GM23338 (cell line): Measurements from ENCODE around the gene IKZF1. TPM values are rescaled to one million over a fixed set of nuclear protein-coding genes. Genes with fewer than 3 reads are reported as not detected.

Experiments
- ATAC-seq: fragments of 200-7000 bp; cut with Tn5 transposase; 3 replicates; pipeline ENCODE4 v1.9.1; 2020
- DNase-seq: peaks from one replicate; pipeline ENCODE4 v3.0.0-alpha.2; 2015; ENCODE audit warnings: low spot score
- H2AFZ ChIP-seq: fragments of 200-600 bp; sonication (generic); 2 replicates; pipeline ENCODE4 v1.8.0; 2016; ENCODE audit warnings: antibody characterized with exemption, mild to moderate bottlenecking, moderate library complexity
- H3F3A ChIP-seq: fragments of 200-600 bp; sonication (generic); replicated peaks from 2 replicates; pipeline ENCODE4 v1.8.0; 2017; ENCODE audit warnings: antibody characterized with exemption, mixed run types, low read depth
- H3K27ac ChIP-seq: fragments of 200-600 bp; sonication (generic); 2 replicates; pipeline ENCODE4 v1.6.1; 2016; ENCODE audit warnings: low read depth
- H3K27me3 ChIP-seq: fragments of 200-600 bp; sonication (generic); 2 replicates; pipeline ENCODE4 v1.8.0; 2016; ENCODE audit warnings: mild to moderate bottlenecking, mixed run types, moderate library complexity; ENCODE audit not compliant: insufficient read depth
- H3K36me3 ChIP-seq: fragments of 200-600 bp; sonication (generic); 2 replicates; pipeline ENCODE4 v1.8.0; 2016; ENCODE audit warnings: mild to moderate bottlenecking; ENCODE audit not compliant: insufficient read depth
- H3K4me1 ChIP-seq: fragments of 200-600 bp; sonication (generic); 2 replicates; pipeline ENCODE4 v1.8.0; 2016; ENCODE audit warnings: mild to moderate bottlenecking, moderate library complexity; ENCODE audit not compliant: insufficient read depth
- H3K4me2 ChIP-seq: fragments of 200-600 bp; sonication (generic); 2 replicates; pipeline ENCODE4 v1.7.1; 2017; ENCODE audit warnings: mixed run types
- H3K4me3 ChIP-seq: fragments of 200-600 bp; sonication (generic); 2 replicates; pipeline ENCODE4 v1.6.1; 2016; ENCODE audit warnings: mixed run types
- H3K79me2 ChIP-seq: fragments of 200-600 bp; sonication (generic); replicated peaks from 2 replicates; pipeline ENCODE4 v1.8.0; 2017; ENCODE audit warnings: mild to moderate bottlenecking; ENCODE audit not compliant: insufficient read depth
- H3K9me2 ChIP-seq: fragments of 200-600 bp; sonication (generic); 2 replicates; pipeline ENCODE4 v1.8.0; 2017; ENCODE audit not compliant: insufficient read depth
- H4K20me1 ChIP-seq: fragments of 200-600 bp; sonication (generic); replicated peaks from 2 replicates; pipeline ENCODE4 v1.8.0; 2017; ENCODE audit warnings: mild to moderate bottlenecking; ENCODE audit not compliant: insufficient read depth
- H3K27ac Mint-ChIP-seq: 2 replicates; pipeline ENCODE4 v1.8.0; 2020; ENCODE audit warnings: inconsistent platforms, mild to moderate bottlenecking, moderate library complexity, mixed read lengths
- H3K27me3 Mint-ChIP-seq: 3 replicates; pipeline ENCODE4 v1.8.0; 2022; ENCODE audit warnings: low read depth, mild to moderate bottlenecking, moderate library complexity, mixed read lengths, inconsistent platforms; ENCODE audit not compliant: insufficient read depth, poor library complexity
- H3K36me3 Mint-ChIP-seq: 3 replicates; pipeline ENCODE4 v1.8.0; 2021; ENCODE audit warnings: low read depth, mild to moderate bottlenecking, inconsistent platforms, moderate library complexity, mixed read lengths
- H3K4me1 Mint-ChIP-seq: 3 replicates; pipeline ENCODE4 v1.8.0; 2020; ENCODE audit warnings: mild to moderate bottlenecking, inconsistent platforms, mixed read lengths
- H3K4me3 Mint-ChIP-seq: 3 replicates; pipeline ENCODE4 v1.8.0; 2021; ENCODE audit warnings: moderate library complexity, mild to moderate bottlenecking, inconsistent platforms, mixed read lengths
- H3K9me3 Mint-ChIP-seq: 3 replicates; pipeline ENCODE4 v1.8.0; 2020; ENCODE audit warnings: moderate library complexity, mild to moderate bottlenecking, inconsistent platforms, mixed read lengths
- CREB1 ChIP-seq: fragments of 250-450 bp; sonication (Bioruptor Pico); IDR thresholded peaks from 2 replicates; pipeline ENCODE4 v1.5.0; 2020; ENCODE audit warnings: low read depth, mild to moderate bottlenecking, moderate library complexity
- EZH2 ChIP-seq: fragments of 200-600 bp; sonication (generic); IDR thresholded peaks from one replicate; pipeline ENCODE4 v1.8.0; 2017; ENCODE audit warnings: antibody characterized with exemption, mild to moderate bottlenecking, low read depth; ENCODE audit not compliant: unreplicated experiment
- EZH2phosphoT487 ChIP-seq: fragments of 200-600 bp; sonication (generic); IDR thresholded peaks from one replicate; pipeline ENCODE4 v1.8.1; 2018; ENCODE audit warnings: antibody characterized with exemption; ENCODE audit not compliant: unreplicated experiment
- JUNB ChIP-seq: IDR thresholded peaks from one replicate; pipeline ENCODE4 v1.6.1; 2016; ENCODE audit warnings: antibody characterized with exemption; ENCODE audit not compliant: unreplicated experiment
- NANOG ChIP-seq: IDR thresholded peaks from 2 replicates; pipeline ENCODE4 v1.6.1; 2016; ENCODE audit warnings: antibody characterized with exemption, borderline replicate concordance
- POLR2AphosphoS5 ChIP-seq: IDR thresholded peaks from 2 replicates; pipeline ENCODE4 v1.6.1; 2016; ENCODE audit warnings: antibody characterized with exemption, low read depth
- STAT1 ChIP-seq: IDR thresholded peaks from one replicate; pipeline ENCODE4 v1.6.1; 2016; ENCODE audit warnings: antibody characterized with exemption; ENCODE audit not compliant: unreplicated experiment
- polyA plus RNA-seq: library from polyadenylated mRNA; unstranded; fragments of >200 nt; fragmentation: Nextera tagmentation; extraction: Ambion mirVana; gene quantifications from 2 replicates; pipeline ENCODE4 v1.2.1, GENCODE V29; 2016
- total RNA-seq: library from RNA; depleted of rRNA; stranded (reverse); fragments of >200 nt; shearing (Covaris generic); gene quantifications from 2 replicates; pipeline ENCODE4 v1.2.3, GENCODE V29; 2014
- TF ChIP-seq, protein P1 (sequence below), 2 experiments: fragments of 200-600 bp in 1 of 2; sonication (generic) in 1 of 2; conservative IDR thresholded peaks; 2 replicates each; pipeline versions ENCODE4 v1.5.1 to v1.6.1; 2016 to 2017; ENCODE audit warnings: antibody characterized with exemption in 2 of 2, low read depth in 2 of 2, mild to moderate bottlenecking in 2 of 2, moderate library complexity in 1 of 2
- TF ChIP-seq, protein P2 (sequence below): IDR thresholded peaks from one replicate; pipeline ENCODE4 v1.6.1; 2018; ENCODE audit warnings: antibody characterized with exemption; ENCODE audit not compliant: unreplicated experiment
- TF ChIP-seq, protein P3 (sequence below): fragments of 250-450 bp; sonication (Bioruptor Pico); IDR thresholded peaks from 2 replicates; pipeline ENCODE4 v1.5.0; 2020; ENCODE audit warnings: mild to moderate bottlenecking, moderate library complexity

Gene IKZF1
- total and polyA plus RNA-seq, 2 experiments from 2014 or later: 0.57 to 1.8 TPM

DNA sequence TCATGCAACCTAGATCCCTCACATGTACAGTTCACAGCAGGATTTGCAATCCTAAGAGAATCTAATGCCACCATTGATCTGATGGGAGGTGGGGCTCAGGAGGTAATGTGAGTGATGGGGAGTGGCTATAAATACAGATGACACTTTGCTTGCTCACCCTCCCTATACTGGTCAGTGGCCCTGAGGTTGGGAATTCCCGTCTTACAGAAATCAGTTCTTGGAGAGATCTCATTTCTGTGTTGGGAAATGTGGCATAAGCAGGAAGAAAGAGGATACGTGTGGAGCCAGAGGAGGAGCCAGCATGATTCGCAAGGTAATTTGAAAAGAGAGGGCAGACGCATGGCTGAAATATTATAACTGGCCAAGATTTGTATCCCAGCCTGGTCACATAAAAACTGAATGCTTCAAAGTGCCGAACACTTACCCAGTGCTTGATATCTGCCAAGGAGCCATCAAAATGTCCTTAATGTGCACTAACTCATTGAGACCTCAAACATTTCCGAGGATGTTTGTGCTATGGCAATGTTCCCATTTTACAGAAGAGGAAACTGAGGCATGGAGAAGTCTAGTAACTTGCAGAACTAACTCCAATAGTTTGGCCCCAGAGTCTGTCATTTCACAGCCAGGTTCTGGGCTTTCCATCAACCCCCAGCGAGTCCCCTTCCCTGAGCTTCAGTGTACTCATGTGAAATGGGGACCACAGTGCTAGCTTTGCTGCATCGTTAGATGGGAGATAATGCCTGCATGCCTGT, 5.5 kb upstream of the IKZF1 start:
- peaks cover 6% of the 10 kb centered on the region; the same call in 2 of the 3 replicates for H3K36me3 Mint-ChIP-seq
- no peak for ATAC-seq
- TF ChIP-seq EZH2phosphoT487 (no peak), POLR2AphosphoS5 (no peak), CREB1 (CRISPR knock-in tag) (no peak), NANOG (no peak)
- TF ChIP-seq, protein P1, sequence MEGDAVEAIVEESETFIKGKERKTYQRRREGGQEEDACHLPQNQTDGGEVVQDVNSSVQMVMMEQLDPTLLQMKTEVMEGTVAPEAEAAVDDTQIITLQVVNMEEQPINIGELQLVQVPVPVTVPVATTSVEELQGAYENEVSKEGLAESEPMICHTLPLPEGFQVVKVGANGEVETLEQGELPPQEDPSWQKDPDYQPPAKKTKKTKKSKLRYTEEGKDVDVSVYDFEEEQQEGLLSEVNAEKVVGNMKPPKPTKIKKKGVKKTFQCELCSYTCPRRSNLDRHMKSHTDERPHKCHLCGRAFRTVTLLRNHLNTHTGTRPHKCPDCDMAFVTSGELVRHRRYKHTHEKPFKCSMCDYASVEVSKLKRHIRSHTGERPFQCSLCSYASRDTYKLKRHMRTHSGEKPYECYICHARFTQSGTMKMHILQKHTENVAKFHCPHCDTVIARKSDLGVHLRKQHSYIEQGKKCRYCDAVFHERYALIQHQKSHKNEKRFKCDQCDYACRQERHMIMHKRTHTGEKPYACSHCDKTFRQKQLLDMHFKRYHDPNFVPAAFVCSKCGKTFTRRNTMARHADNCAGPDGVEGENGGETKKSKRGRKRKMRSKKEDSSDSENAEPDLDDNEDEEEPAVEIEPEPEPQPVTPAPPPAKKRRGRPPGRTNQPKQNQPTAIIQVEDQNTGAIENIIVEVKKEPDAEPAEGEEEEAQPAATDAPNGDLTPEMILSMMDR (conservative IDR thresholded peaks at IDR 0.05; ENCODE audit: low read depth in 2 of 2): no peak
- TF ChIP-seq, protein P2, sequence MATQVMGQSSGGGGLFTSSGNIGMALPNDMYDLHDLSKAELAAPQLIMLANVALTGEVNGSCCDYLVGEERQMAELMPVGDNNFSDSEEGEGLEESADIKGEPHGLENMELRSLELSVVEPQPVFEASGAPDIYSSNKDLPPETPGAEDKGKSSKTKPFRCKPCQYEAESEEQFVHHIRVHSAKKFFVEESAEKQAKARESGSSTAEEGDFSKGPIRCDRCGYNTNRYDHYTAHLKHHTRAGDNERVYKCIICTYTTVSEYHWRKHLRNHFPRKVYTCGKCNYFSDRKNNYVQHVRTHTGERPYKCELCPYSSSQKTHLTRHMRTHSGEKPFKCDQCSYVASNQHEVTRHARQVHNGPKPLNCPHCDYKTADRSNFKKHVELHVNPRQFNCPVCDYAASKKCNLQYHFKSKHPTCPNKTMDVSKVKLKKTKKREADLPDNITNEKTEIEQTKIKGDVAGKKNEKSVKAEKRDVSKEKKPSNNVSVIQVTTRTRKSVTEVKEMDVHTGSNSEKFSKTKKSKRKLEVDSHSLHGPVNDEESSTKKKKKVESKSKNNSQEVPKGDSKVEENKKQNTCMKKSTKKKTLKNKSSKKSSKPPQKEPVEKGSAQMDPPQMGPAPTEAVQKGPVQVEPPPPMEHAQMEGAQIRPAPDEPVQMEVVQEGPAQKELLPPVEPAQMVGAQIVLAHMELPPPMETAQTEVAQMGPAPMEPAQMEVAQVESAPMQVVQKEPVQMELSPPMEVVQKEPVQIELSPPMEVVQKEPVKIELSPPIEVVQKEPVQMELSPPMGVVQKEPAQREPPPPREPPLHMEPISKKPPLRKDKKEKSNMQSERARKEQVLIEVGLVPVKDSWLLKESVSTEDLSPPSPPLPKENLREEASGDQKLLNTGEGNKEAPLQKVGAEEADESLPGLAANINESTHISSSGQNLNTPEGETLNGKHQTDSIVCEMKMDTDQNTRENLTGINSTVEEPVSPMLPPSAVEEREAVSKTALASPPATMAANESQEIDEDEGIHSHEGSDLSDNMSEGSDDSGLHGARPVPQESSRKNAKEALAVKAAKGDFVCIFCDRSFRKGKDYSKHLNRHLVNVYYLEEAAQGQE: no peak
- no peaks in the 10 kb centered on the region for H3K36me3 ChIP-seq
- H3K4me3 ChIP-seq: no peak overlapping the region
- no peak overlapping the region for H2AFZ ChIP-seq
- no peak overlapping the region for H3K4me3 Mint-ChIP-seq
- 0 out of 2 replicates have a peak, but pooled peaks cover 3% of the 10 kb centered on the region for H4K20me1 ChIP-seq
- H3K9me2 ChIP-seq: no peaks in the 10 kb centered on the region
- peaks cover 3% of the 10 kb centered on the region; the same call in 2 of the 3 replicates for H3K4me1 Mint-ChIP-seq
- peaks cover 7% of the 10 kb centered on the region; the same call in 2 of the 3 replicates for H3K9me3 Mint-ChIP-seq
- no peak overlapping the region for H3K27ac Mint-ChIP-seq
- no peak for DNase-seq
- no peaks in the 10 kb centered on the region for H3K4me1 ChIP-seq
- no peaks in the 10 kb centered on the region for H3K79me2 ChIP-seq
- H3K27me3 Mint-ChIP-seq: peaks cover 18% of the 10 kb centered on the region
- no peak overlapping the region for H3K4me2 ChIP-seq
- 0 out of 2 replicates have a peak, but pooled peaks cover 2% of the 10 kb centered on the region for H3F3A ChIP-seq
- H3K27me3 ChIP-seq: peaks cover 27% of the 10 kb centered on the region
- H3K27ac ChIP-seq: no peak overlapping the region

DNA sequence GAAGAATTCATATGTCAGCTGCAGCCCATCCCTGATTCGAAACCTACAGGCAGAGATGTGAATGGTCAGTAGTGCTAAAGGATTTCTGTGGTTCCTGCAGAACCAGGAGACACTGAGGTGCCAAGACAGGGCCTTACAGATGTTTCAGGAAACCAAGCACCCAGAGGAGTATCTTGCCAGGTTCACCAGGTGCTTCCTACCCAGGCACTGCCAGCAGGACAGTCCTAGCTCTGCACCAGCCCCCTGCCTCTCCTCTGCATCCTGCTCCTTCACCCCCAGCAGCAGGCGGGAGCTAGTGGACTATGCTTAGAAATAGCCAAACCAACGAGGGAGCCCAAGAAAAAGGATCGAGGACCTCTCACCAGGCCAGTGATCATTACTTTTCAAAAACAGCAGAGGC, 4.2 kb upstream of the IKZF1 start:
- H3K4me1 ChIP-seq: peaks cover 5% of the 10 kb centered on the region; the same call in 1 of the 2 replicates
- Mint-ChIP-seq H3K27me3 (peaks cover 27% of the 10 kb centered on the region), H3K9me3 (peaks cover 7% of the 10 kb centered on the region; the same call in 2 of the 3 replicates), H3K4me1 (peaks cover 5% of the 10 kb centered on the region), H3K27ac (no peak overlapping the region), H3K4me3 (no peak overlapping the region), H3K36me3 (peaks cover 6% of the 10 kb centered on the region; the same call in 2 of the 3 replicates)
- no peaks in the 10 kb centered on the region for H3K9me2 ChIP-seq
- H3K79me2 ChIP-seq: no peaks in the 10 kb centered on the region
- H4K20me1 ChIP-seq: no peaks in the 10 kb centered on the region
- no peaks in the 10 kb centered on the region for H3K36me3 ChIP-seq
- H3F3A ChIP-seq: 0 out of 2 replicates have a peak, but pooled peaks cover 2% of the 10 kb centered on the region
- H3K27ac ChIP-seq: no peak overlapping the region
- no peak overlapping the region for H2AFZ ChIP-seq
- ATAC-seq (no peak), DNase-seq (no peak)
- peaks cover 38% of the 10 kb centered on the region for H3K27me3 ChIP-seq
- no peak overlapping the region for H3K4me3 ChIP-seq
- no peak overlapping the region for H3K4me2 ChIP-seq
- no peak for TF ChIP-seq STAT1
- TF ChIP-seq, protein P3, sequence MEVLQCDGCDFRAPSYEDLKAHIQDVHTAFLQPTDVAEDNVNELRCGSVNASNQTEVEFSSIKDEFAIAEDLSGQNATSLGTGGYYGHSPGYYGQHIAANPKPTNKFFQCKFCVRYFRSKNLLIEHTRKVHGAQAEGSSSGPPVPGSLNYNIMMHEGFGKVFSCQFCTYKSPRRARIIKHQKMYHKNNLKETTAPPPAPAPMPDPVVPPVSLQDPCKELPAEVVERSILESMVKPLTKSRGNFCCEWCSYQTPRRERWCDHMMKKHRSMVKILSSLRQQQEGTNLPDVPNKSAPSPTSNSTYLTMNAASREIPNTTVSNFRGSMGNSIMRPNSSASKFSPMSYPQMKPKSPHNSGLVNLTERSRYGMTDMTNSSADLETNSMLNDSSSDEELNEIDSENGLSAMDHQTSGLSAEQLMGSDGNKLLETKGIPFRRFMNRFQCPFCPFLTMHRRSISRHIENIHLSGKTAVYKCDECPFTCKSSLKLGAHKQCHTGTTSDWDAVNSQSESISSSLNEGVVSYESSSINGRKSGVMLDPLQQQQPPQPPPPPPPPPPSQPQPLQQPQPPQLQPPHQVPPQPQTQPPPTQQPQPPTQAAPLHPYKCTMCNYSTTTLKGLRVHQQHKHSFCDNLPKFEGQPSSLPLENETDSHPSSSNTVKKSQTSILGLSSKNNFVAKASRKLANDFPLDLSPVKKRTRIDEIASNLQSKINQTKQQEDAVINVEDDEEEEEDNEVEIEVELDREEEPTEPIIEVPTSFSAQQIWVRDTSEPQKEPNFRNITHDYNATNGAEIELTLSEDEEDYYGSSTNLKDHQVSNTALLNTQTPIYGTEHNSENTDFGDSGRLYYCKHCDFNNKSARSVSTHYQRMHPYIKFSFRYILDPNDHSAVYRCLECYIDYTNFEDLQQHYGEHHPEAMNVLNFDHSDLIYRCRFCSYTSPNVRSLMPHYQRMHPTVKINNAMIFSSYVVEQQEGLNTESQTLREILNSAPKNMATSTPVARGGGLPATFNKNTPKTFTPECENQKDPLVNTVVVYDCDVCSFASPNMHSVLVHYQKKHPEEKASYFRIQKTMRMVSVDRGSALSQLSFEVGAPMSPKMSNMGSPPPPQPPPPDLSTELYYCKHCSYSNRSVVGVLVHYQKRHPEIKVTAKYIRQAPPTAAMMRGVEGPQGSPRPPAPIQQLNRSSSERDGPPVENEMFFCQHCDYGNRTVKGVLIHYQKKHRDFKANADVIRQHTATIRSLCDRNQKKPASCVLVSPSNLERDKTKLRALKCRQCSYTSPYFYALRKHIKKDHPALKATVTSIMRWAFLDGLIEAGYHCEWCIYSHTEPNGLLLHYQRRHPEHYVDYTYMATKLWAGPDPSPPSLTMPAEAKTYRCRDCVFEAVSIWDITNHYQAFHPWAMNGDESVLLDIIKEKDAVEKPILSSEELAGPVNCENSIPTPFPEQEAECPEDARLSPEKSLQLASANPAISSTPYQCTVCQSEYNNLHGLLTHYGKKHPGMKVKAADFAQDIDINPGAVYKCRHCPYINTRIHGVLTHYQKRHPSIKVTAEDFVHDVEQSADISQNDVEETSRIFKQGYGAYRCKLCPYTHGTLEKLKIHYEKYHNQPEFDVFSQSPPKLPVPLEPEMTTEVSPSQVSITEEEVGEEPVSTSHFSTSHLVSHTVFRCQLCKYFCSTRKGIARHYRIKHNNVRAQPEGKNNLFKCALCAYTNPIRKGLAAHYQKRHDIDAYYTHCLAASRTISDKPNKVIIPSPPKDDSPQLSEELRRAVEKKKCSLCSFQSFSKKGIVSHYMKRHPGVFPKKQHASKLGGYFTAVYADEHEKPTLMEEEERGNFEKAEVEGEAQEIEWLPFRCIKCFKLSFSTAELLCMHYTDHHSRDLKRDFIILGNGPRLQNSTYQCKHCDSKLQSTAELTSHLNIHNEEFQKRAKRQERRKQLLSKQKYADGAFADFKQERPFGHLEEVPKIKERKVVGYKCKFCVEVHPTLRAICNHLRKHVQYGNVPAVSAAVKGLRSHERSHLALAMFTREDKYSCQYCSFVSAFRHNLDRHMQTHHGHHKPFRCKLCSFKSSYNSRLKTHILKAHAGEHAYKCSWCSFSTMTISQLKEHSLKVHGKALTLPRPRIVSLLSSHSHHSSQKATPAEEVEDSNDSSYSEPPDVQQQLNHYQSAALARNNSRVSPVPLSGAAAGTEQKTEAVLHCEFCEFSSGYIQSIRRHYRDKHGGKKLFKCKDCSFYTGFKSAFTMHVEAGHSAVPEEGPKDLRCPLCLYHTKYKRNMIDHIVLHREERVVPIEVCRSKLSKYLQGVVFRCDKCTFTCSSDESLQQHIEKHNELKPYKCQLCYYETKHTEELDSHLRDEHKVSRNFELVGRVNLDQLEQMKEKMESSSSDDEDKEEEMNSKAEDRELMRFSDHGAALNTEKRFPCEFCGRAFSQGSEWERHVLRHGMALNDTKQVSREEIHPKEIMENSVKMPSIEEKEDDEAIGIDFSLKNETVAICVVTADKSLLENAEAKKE (CRISPR knock-in tag): no peak
- TF ChIP-seq JUNB: no peak
- no peak for TF ChIP-seq EZH2
